NOMO-1 treated with DMSO at 0.1 percent for 48 hours (cell line): ENCODE measurements around the gene ZC3H10.
A peak's percentile ranks its signal among the peaks of the same experiment; 100 is the strongest.
"Not testable (repeated sequence)": the region's sequence is repeated elsewhere in the genome, so short reads cannot be mapped to it uniquely, and the experiment has no call there.

Experiments
- DNase-seq: peaks from one replicate; lab custom pipeline; 2025; ENCODE audit not compliant: unreplicated experiment; lab: John Stamatoyannopoulos, UW

ZC3H10 gene

GRCh38 chr12:56117778-56118687 lies at the start of gene ZC3H10:
ZC3H10 (plus strand) TSS chr12:56118266; CDS start chr12:56120563, 2,297 bp downstream.
- peak; percentile 99 for DNase-seq

- DNase-seq: no peak
Observed at GRCh38 chr12:56071648-56072047, 46.4 kb upstream of the ZC3H10 start.

- no peak for DNase-seq
Observed at GRCh38 chr12:56074396-56074795, 43.7 kb upstream of the ZC3H10 start.

GRCh38 chr12:56077966-56078365 lies 40.1 kb upstream of the ZC3H10 start:
- not testable (repeated sequence) for DNase-seq

- DNase-seq: no peak
Observed at GRCh38 chr12:56078427-56078826, 39.6 kb upstream of the ZC3H10 start.

GRCh38 chr12:56078931-56079722 lies 38.9 kb upstream of the ZC3H10 start:
- DNase-seq: peak; percentile 57

- peak; percentile 70 for DNase-seq
Observed at GRCh38 chr12:56079723-56080555, 38.1 kb upstream of the ZC3H10 start, which contains the start of gene ERBB3. ERBB3 (plus strand) TSS chr12:56080165; CDS start chr12:56080301, 136 bp downstream.

GRCh38 chr12:56080556-56081138 lies 37.4 kb upstream of the ZC3H10 start:
- no peak for DNase-seq

GRCh38 chr12:56081393-56082347 lies 36.4 kb upstream of the ZC3H10 start:
- DNase-seq: no peak

GRCh38 chr12:56082382-56082781 lies 35.7 kb upstream of the ZC3H10 start:
- no peak for DNase-seq

GRCh38 chr12:56082967-56083366 lies 35.1 kb upstream of the ZC3H10 start:
- DNase-seq: no peak

GRCh38 chr12:56084958-56085543 lies 33.0 kb upstream of the ZC3H10 start:
- DNase-seq: no peak

- no peak for DNase-seq
Observed at GRCh38 chr12:56086096-56086495, 32.0 kb upstream of the ZC3H10 start.

GRCh38 chr12:56086608-56087007 lies 31.5 kb upstream of the ZC3H10 start:
- no peak for DNase-seq

- no peak for DNase-seq
Observed at GRCh38 chr12:56087220-56087619, 30.8 kb upstream of the ZC3H10 start.

- no peak for DNase-seq
Observed at GRCh38 chr12:56097738-56098137, 20.3 kb upstream of the ZC3H10 start.

GRCh38 chr12:56098592-56098991 lies 19.5 kb upstream of the ZC3H10 start:
- no peak for DNase-seq

GRCh38 chr12:56099787-56100186 lies 18.3 kb upstream of the ZC3H10 start:
- DNase-seq: no peak

GRCh38 chr12:56101045-56101444 lies 17.0 kb upstream of the ZC3H10 start:
- DNase-seq: no peak
